OCI-LY7 (cell line): ENCODE results near the gene SWAP70. TPM values are rescaled to one million over a fixed set of nuclear protein-coding genes. Genes with fewer than 3 reads are reported as not detected.
A peak's percentile ranks its signal among the peaks of the same experiment; 100 is the strongest.

Experiments
- BruUV-seq: library from RNA; stranded (reverse); fragments of 400-500 nt; replicated peaks from 2 replicates; lab custom pipeline; 2021; lab: Mats Ljungman, UMichigan
- CTCF ChIA-PET: fragments of 300-600 bp; sonication (Branson Sonifier 250); formaldehyde crosslinking; loops from one replicate; lab custom pipeline; 2022; ENCODE audit warnings: antibody characterized with exemption; ENCODE audit not compliant: unreplicated experiment; lab: Charles Lee
- POLR2A ChIA-PET: fragments of 300-600 bp; sonication (Branson Sonifier 250); formaldehyde crosslinking; loops from one replicate; lab custom pipeline; 2022; ENCODE audit warnings: antibody characterized with exemption; lab: Charles Lee
- DNase-seq: peaks from one replicate; pipeline ENCODE4 v3.0.0-alpha.2; 2015; ENCODE audit warnings: low spot score
- H2AFZ ChIP-seq: fragments of 200-600 bp; sonication (generic), shearing (Covaris generic); 2 replicates; pipeline ENCODE4 v1.6.1; 2014; ENCODE audit warnings: mild to moderate bottlenecking, antibody characterized with exemption, low read length, moderate library complexity
- H3K27ac ChIP-seq: fragments of 200-600 bp; sonication (generic); 2 replicates; pipeline ENCODE4 v1.5.1; 2014; ENCODE audit warnings: mixed run types, low read depth, mild to moderate bottlenecking, moderate library complexity, low read length, inconsistent platforms; ENCODE audit not compliant: poor library complexity, severe bottlenecking
- H3K36me3 ChIP-seq: fragments of 200-600 bp; sonication (generic); 2 replicates; pipeline ENCODE4 v1.6.1; 2014; ENCODE audit warnings: mild to moderate bottlenecking, antibody characterized with exemption, low read length, moderate library complexity, mixed read lengths; ENCODE audit not compliant: insufficient read depth
- H3K4me1 ChIP-seq: fragments of 200-600 bp; sonication (generic); 2 replicates; pipeline ENCODE4 v1.5.1; 2014; ENCODE audit warnings: mild to moderate bottlenecking, low read length; ENCODE audit not compliant: insufficient read depth, poor library complexity, severe bottlenecking
- H3K4me2 ChIP-seq: fragments of 200-600 bp; sonication (generic); 2 replicates; pipeline ENCODE4 v1.6.1; 2014; ENCODE audit warnings: mild to moderate bottlenecking, low read length
- H3K4me3 ChIP-seq: fragments of 200-600 bp; sonication (generic); 2 replicates; pipeline ENCODE4 v1.5.1; 2014; ENCODE audit warnings: mild to moderate bottlenecking, low read depth, low read length; ENCODE audit not compliant: poor library complexity, severe bottlenecking
- H3K79me2 ChIP-seq: fragments of 200-600 bp; sonication (generic); 2 replicates; pipeline ENCODE4 v1.6.1; 2016; ENCODE audit warnings: low read depth, mild to moderate bottlenecking, low read length, moderate library complexity, mixed read lengths; ENCODE audit not compliant: insufficient read depth
- H3K9me2 ChIP-seq: fragments of 200-600 bp; sonication (generic); 2 replicates; pipeline ENCODE4 v1.6.1; 2016; ENCODE audit warnings: mild to moderate bottlenecking, low read length, mixed read lengths; ENCODE audit not compliant: insufficient read depth
- H3K9me3 ChIP-seq: fragments of 200-600 bp; sonication (generic); 2 replicates; pipeline ENCODE4 v1.6.1; 2014; ENCODE audit warnings: mild to moderate bottlenecking, mixed run types, low read length, mixed read lengths
- H4K20me1 ChIP-seq: fragments of 200-600 bp; sonication (generic); 2 replicates; pipeline ENCODE4 v1.6.1; 2014; ENCODE audit warnings: mild to moderate bottlenecking, antibody characterized with exemption, low read length, moderate library complexity, mixed read lengths; ENCODE audit not compliant: insufficient read depth
- EZH2phosphoT487 ChIP-seq: fragments of 200-600 bp; sonication (generic); IDR thresholded peaks from 2 replicates; pipeline ENCODE4 v1.6.1; 2018; ENCODE audit warnings: low read depth, borderline replicate concordance, mild to moderate bottlenecking, mixed run types, antibody characterized with exemption, low read length, moderate library complexity, mixed read lengths
- intact Hi-C: fragments of 100-400 bp; cut with micrococcal nuclease; formaldehyde crosslinking; loops from one replicate; pipeline ENCODE4 v1.10.0; 2022; ENCODE audit not compliant: unreplicated experiment
- total RNA-seq, 2 experiments: library from RNA; depleted of rRNA in 1 of 2; stranded (reverse); fragments of >200 nt in 1 of 2; shearing (Covaris generic) in 1 of 2; gene quantifications; 2 replicates each; pipeline ENCODE4 v1.2.3, GENCODE V29; 2014 to 2022
- TF ChIP-seq, protein P1 (sequence below): fragments of 200-600 bp; sonication (generic); conservative IDR thresholded peaks from 2 replicates; pipeline ENCODE4 v1.5.1; 2014; ENCODE audit warnings: mild to moderate bottlenecking, antibody characterized with exemption, low read length, moderate library complexity, mixed read lengths

SWAP70 gene
- total RNA-seq, 2 experiments from 2014 or later, result 37.5 to 110 TPM

- Histone ChIP-seq H3K9me3 (peaks cover 13% of the 10 kb centered on the region), H2AFZ (no peak overlapping the region), H3K4me1 (peaks cover 54% of the 10 kb centered on the region), H3K4me3 (peak overlapping the region; percentile 82), H3K36me3 (peaks cover 54% of the 10 kb centered on the region), H3K4me2 (peak overlapping the region; percentile 98), H3K79me2 (peaks cover 71% of the 10 kb centered on the region), H4K20me1 (no peaks in the 10 kb centered on the region), H3K9me2 (no peaks in the 10 kb centered on the region), H3K27ac (peak overlapping the region; percentile 76)
- TF ChIP-seq EZH2phosphoT487, result no peak
- TF ChIP-seq, protein P1, sequence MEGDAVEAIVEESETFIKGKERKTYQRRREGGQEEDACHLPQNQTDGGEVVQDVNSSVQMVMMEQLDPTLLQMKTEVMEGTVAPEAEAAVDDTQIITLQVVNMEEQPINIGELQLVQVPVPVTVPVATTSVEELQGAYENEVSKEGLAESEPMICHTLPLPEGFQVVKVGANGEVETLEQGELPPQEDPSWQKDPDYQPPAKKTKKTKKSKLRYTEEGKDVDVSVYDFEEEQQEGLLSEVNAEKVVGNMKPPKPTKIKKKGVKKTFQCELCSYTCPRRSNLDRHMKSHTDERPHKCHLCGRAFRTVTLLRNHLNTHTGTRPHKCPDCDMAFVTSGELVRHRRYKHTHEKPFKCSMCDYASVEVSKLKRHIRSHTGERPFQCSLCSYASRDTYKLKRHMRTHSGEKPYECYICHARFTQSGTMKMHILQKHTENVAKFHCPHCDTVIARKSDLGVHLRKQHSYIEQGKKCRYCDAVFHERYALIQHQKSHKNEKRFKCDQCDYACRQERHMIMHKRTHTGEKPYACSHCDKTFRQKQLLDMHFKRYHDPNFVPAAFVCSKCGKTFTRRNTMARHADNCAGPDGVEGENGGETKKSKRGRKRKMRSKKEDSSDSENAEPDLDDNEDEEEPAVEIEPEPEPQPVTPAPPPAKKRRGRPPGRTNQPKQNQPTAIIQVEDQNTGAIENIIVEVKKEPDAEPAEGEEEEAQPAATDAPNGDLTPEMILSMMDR, result no peak
- intact Hi-C loops, result loop anchor here (2.0 kb wide), 1 partner anchor 83 kb away; no protein-coding TSS in a partner anchor
- DNase-seq, result no peak
- CTCF ChIA-PET, result no interaction called here
- POLR2A ChIA-PET, result interaction anchor here (0.7 to 1.6 kb wide), 5 partner anchors 12 to 89 kb away, joined by 3 to 9 read pairs (median 3); no protein-coding TSS in a partner anchor
- BruUV-seq, result TSS peak; percentile 52
Measured at GRCh38 chr11:9665749-9666148, 1.9 kb downstream of the SWAP70 start.

DNA sequence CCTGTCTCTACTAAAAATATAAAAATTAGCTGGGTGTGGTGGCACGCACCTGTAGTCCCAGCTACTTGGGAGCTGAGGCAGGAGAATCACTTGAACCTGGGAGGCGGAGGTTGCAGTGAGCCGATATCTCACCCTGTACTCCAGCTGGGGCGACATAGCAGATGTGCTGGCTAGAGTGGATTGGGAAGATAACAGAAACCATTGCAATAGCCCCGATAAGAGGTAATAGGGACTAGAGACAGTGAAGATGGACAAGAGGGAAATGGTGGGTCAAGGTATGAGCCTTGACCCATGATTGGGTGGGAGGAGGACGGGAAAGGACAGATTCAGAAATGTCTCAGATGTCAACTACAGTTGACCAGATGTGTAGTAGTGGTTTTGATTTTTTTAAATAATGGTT, 6.1 kb downstream of the SWAP70 start:
- Histone ChIP-seq H3K79me2 (peaks cover 90% of the 10 kb centered on the region), H3K36me3 (peaks cover 72% of the 10 kb centered on the region), H3K27ac (peak overlapping the region; percentile 64), H3K4me3 (peak overlapping the region; percentile 82), H3K9me3 (peaks cover 17% of the 10 kb centered on the region), H3K4me2 (peak overlapping the region; percentile 98), H3K4me1 (peaks cover 60% of the 10 kb centered on the region), H2AFZ (no peak overlapping the region), H4K20me1 (no peaks in the 10 kb centered on the region), H3K9me2 (no peaks in the 10 kb centered on the region)
- intact Hi-C loops, result no loop called here
- BruUV-seq, result no TSS peak
- ChIA-PET CTCF (no interaction called here), POLR2A (interaction anchor here (0.6 to 2.5 kb wide), 8 partner anchors 8 to 79 kb away, joined by 3 to 14 read pairs (median 3); no protein-coding TSS in a partner anchor)
- no peak for DNase-seq
- no peak for TF ChIP-seq EZH2phosphoT487
- TF ChIP-seq, protein P1, result no peak

DNA sequence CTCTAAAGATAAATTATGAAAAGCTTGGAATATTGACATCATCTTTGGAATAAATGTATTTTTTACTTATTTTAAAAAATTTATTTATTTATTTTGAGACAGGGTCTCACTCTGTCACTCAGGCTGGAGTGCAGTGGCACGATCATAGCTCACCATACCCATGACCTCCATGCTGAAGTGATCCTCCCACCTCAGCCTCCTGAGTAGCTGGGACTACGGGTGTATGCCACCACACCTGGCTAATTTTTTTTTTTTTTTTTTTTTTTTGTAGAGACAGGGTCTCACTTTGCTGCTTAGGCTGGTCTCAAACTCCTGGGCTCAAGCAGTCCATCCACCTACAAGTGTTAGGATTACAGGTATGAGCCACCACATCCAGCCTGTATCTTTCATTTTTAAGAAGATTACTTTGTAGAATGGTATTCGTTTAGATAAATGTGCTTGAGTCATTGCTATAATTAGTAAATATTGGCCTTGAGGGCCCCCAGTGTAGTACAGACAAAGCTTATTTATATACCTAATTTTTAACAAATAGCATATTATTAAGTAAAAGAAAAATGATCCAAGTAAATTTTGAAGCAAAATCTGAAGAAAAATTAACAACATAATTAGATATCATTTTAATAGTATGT, 8.5 kb downstream of the SWAP70 start:
- no peak overlapping the region for H2AFZ ChIP-seq
- ChIA-PET CTCF (no interaction called here), POLR2A (interaction anchor here (0.7 to 13.4 kb wide), 4 partner anchors 9 to 96 kb away, joined by 3 to 175 read pairs (median 5); no protein-coding TSS in a partner anchor)
- peak overlapping the region; percentile 72 for H3K27ac ChIP-seq
- peaks cover 77% of the 10 kb centered on the region for H3K4me1 ChIP-seq
- no peak overlapping the region for H3K4me3 ChIP-seq
- H3K9me2 ChIP-seq, result no peaks in the 10 kb centered on the region
- H3K4me2 ChIP-seq, result no peak overlapping the region
- no peak for DNase-seq
- no peaks in the 10 kb centered on the region for H4K20me1 ChIP-seq
- TF ChIP-seq, protein P1, result no peak
- no peak for TF ChIP-seq EZH2phosphoT487
- H3K36me3 ChIP-seq, result peaks cover 48% of the 10 kb centered on the region
- H3K79me2 ChIP-seq, result peaks cover 90% of the 10 kb centered on the region
- intact Hi-C loops, result no loop called here
- H3K9me3 ChIP-seq, result peaks cover 4% of the 10 kb centered on the region; the same call in 1 of the 2 replicates
- no TSS peak for BruUV-seq
